GM12878 (cell line): ENCODE measurements around the gene MINAR2. TPM values are rescaled to one million over a fixed set of nuclear protein-coding genes. Genes with fewer than 3 reads are reported as not detected.

Experiments used
- BMI1 ChIP-seq: fragments of 450-650 bp; IDR thresholded peaks from 2 replicates; pipeline ENCODE4 v1.6.1; 2016; ENCODE audit warnings: mild to moderate bottlenecking, moderate library complexity, borderline replicate concordance
- HDGF ChIP-seq: fragments of 450-650 bp; IDR thresholded peaks from 2 replicates; pipeline ENCODE4 v1.6.1; 2016; ENCODE audit warnings: antibody characterized with exemption
- HSF1 ChIP-seq: fragments of 150-350 bp; IDR thresholded peaks from 2 replicates; pipeline ENCODE4 v1.6.1; 2014; ENCODE audit warnings: mild to moderate bottlenecking, low read depth, low read length
- IRF5 ChIP-seq: fragments of 450-650 bp; IDR thresholded peaks from 2 replicates; pipeline ENCODE4 v1.6.1; 2017; ENCODE audit warnings: borderline replicate concordance
- JUNB ChIP-seq: IDR thresholded peaks from 2 replicates; pipeline ENCODE4 v1.6.1; 2016; ENCODE audit warnings: antibody characterized with exemption, mild to moderate bottlenecking
- RAD21 ChIP-seq: IDR thresholded peaks from 2 replicates; pipeline ENCODE4 v1.6.1; 2011; ENCODE audit warnings: mild to moderate bottlenecking, low read depth, low read length, moderate library complexity; ENCODE audit not compliant: insufficient read depth
- SMARCA5 ChIP-seq: fragments of 450-650 bp; IDR thresholded peaks from 2 replicates; pipeline ENCODE4 v1.6.1; 2017; ENCODE audit warnings: mild to moderate bottlenecking
- SPI1 ChIP-seq: IDR thresholded peaks from 2 replicates; pipeline ENCODE4 v1.6.1; 2011; ENCODE audit warnings: low read depth, mild to moderate bottlenecking, low read length, moderate library complexity, borderline replicate concordance; ENCODE audit not compliant: insufficient read depth
- SREBF1 ChIP-seq: IDR thresholded peaks from 2 replicates; pipeline ENCODE4 v1.6.1; 2012; ENCODE audit warnings: mild to moderate bottlenecking, low read length
- TBL1XR1 ChIP-seq: IDR thresholded peaks from 2 replicates; pipeline ENCODE4 v1.6.1; 2012; ENCODE audit warnings: low read depth, low read length, improper control_type of control experiment
- ZBTB40 ChIP-seq: fragments of 450-650 bp; IDR thresholded peaks from 2 replicates; pipeline ENCODE4 v1.6.1; 2016; ENCODE audit warnings: mild to moderate bottlenecking, moderate library complexity, borderline replicate concordance
- polyA plus RNA-seq, 11 experiments: library from polyadenylated mRNA; depleted of rRNA in 4 of 11; unstranded in 6 of 11; stranded (reverse) in 5 of 11; fragments of >200 nt; fragmentation: Nextera tagmentation in 4 of 11; fragmentation: Illumina TruSeq in 1 of 11; extraction: Ambion mirVana in 4 of 11; extraction: Trizol in 1 of 11; gene quantifications; 1 replicate in 1 of 11; 2 replicates in 10 of 11; pipeline versions ENCODE4 v1.2.1 to v1.2.3, GENCODE V29; 2011 to 2016; ENCODE audit warnings: inconsistent platforms in 2 of 11, missing spikeins in 2 of 11, low read depth in 1 of 11
- total RNA-seq, 4 experiments: library from RNA; depleted of rRNA in 3 of 4; stranded (reverse); fragments of >200 nt in 3 of 4; fragmentation: Illumina TruSeq in 1 of 4; extraction: Trizol in 1 of 4; gene quantifications; 2 replicates each; pipeline versions ENCODE4 v1.2.1 to v1.2.3, GENCODE V29; 2013 to 2021

MINAR2 gene
- total and polyA plus RNA-seq, 10 of the 15 experiments (the other 5 are each of a cell fraction or from before 2014, with no cell fraction given) = 0.03 to 0.07 TPM; not detected in 8

GRCh38 chr5:129804705-129805104 is 56.8 kb downstream of the MINAR2 start (continued):
- no peak for TF ChIP-seq HSF1
- no peak for TF ChIP-seq JUNB
- TF ChIP-seq RAD21 = no peak
- no peak for TF ChIP-seq SREBF1
- TF ChIP-seq HDGF = no peak
- no peak for TF ChIP-seq SMARCA5
- TF ChIP-seq IRF5 = no peak
- no peak for TF ChIP-seq BMI1
- TF ChIP-seq SPI1 = no peak
- TF ChIP-seq ZBTB40 = no peak
- no peak for TF ChIP-seq TBL1XR1
